Kidney capillary endothelial cell (primary cell): ENCODE measurements around the gene TXLNG.

Source experiments
- DNase-seq: peaks from one replicate; pipeline ENCODE4 v3.0.0-alpha.2; 2018; ENCODE audit warnings: low spot score

The TXLNG gene

GRCh38 chrX:16785247-16786138, 773 bp upstream of the TXLNG start:
- peak; percentile 14 for DNase-seq

GRCh38 chrX:16786791-16787735, 797 bp downstream of the TXLNG start:
- DNase-seq = no peak

GRCh38 chrX:16788477-16788876, 2.2 kb downstream of the TXLNG start:
- DNase-seq = no peak

GRCh38 chrX:16796298-16796697, 10.0 kb downstream of the TXLNG start:
- DNase-seq = no peak

- DNase-seq = no peak
Measured at GRCh38 chrX:16797358-16797757, 11.1 kb downstream of the TXLNG start.

GRCh38 chrX:16797841-16798240, 11.6 kb downstream of the TXLNG start:
- no peak for DNase-seq

GRCh38 chrX:16804923-16805464, 18.7 kb downstream of the TXLNG start:
- no peak for DNase-seq

- no peak for DNase-seq
Measured at GRCh38 chrX:16807548-16807947, 21.3 kb downstream of the TXLNG start.

GRCh38 chrX:16807976-16808542, 21.8 kb downstream of the TXLNG start:
- DNase-seq = no peak

- no peak for DNase-seq
Measured at GRCh38 chrX:16814597-16814996, 28.3 kb downstream of the TXLNG start.

GRCh38 chrX:16819634-16820033, 33.4 kb downstream of the TXLNG start:
- DNase-seq = no peak

GRCh38 chrX:16822723-16823122, 36.5 kb downstream of the TXLNG start:
- peak; percentile 76 for DNase-seq

- no peak for DNase-seq
Measured at GRCh38 chrX:16825264-16826035, 39.2 kb downstream of the TXLNG start.

GRCh38 chrX:16826207-16826606, 39.9 kb downstream of the TXLNG start:
- peak; percentile 65 for DNase-seq

- no peak for DNase-seq
Measured at GRCh38 chrX:16827225-16827624, 41.0 kb downstream of the TXLNG start.

GRCh38 chrX:16828124-16828908, 42.0 kb downstream of the TXLNG start:
- no peak for DNase-seq

- DNase-seq = no peak
Measured at GRCh38 chrX:16832301-16832700, 46.0 kb downstream of the TXLNG start.

- no peak for DNase-seq
Measured at GRCh38 chrX:16834806-16835205, 48.5 kb downstream of the TXLNG start.

GRCh38 chrX:16836371-16836770, 50.1 kb downstream of the TXLNG start:
- peak; percentile 38 for DNase-seq

GRCh38 chrX:16838202-16839066, 52.2 kb downstream of the TXLNG start:
- no peak for DNase-seq
